Caco-2 (cell line): ENCODE data around the gene HIKESHI. TPM values are rescaled to one million over a fixed set of nuclear protein-coding genes. Genes with fewer than 3 reads are reported as not detected.

Experiments used
- BruUV-seq: library from RNA; stranded (reverse); fragments of 400-500 nt; replicated peaks from 2 replicates; lab custom pipeline; 2021; lab: Mats Ljungman, UMichigan
- CTCF ChIA-PET: fragments of 300-600 bp; sonication (Branson Sonifier 250); formaldehyde crosslinking; loops from one replicate; lab custom pipeline; 2022; ENCODE audit warnings: antibody characterized with exemption; lab: Charles Lee
- POLR2A ChIA-PET: fragments of 300-600 bp; sonication (Branson Sonifier 250); formaldehyde crosslinking; loops from one replicate; lab custom pipeline; 2022; ENCODE audit warnings: antibody characterized with exemption; lab: Charles Lee
- DNase-seq, 2 experiments: peaks; one replicate each; pipeline versions ENCODE4 v3.0.0 to v3.0.0-alpha.2; 2020 to 2022
- H3K27me3 ChIP-seq: replicated peaks from 2 replicates; pipeline ENCODE4 v1.6.0; 2011; ENCODE audit warnings: low read length; ENCODE audit not compliant: control insufficient read depth, insufficient read depth
- H3K36me3 ChIP-seq: 2 replicates; pipeline ENCODE4 v1.5.1; 2011; ENCODE audit warnings: low read length; ENCODE audit not compliant: control insufficient read depth, insufficient read depth
- H3K4me1 ChIP-seq: fragments of 250-450 bp; sonication (Bioruptor Pico); 2 replicates; pipeline ENCODE4 v1.5.1; 2020; ENCODE audit warnings: mild to moderate bottlenecking
- H3K4me3 ChIP-seq: 2 replicates; pipeline ENCODE4 v1.5.1; 2011; ENCODE audit warnings: low read depth, mild to moderate bottlenecking, control low read depth, low read length
- H3K9me3 ChIP-seq: fragments of 250-450 bp; sonication (Bioruptor Pico); 2 replicates; pipeline ENCODE4 v1.5.1; 2020; ENCODE audit warnings: mild to moderate bottlenecking, moderate library complexity
- H3K27ac Mint-ChIP-seq: one replicate; pipeline ENCODE4 v1.8.0; 2022; ENCODE audit warnings: mixed read lengths; ENCODE audit not compliant: unreplicated experiment
- H3K27me3 Mint-ChIP-seq: one replicate; pipeline ENCODE4 v1.8.0; 2022; ENCODE audit warnings: mixed read lengths; ENCODE audit not compliant: insufficient read depth, unreplicated experiment
- H3K36me3 Mint-ChIP-seq: one replicate; pipeline ENCODE4 v1.8.0; 2022; ENCODE audit warnings: mild to moderate bottlenecking, mixed read lengths; ENCODE audit not compliant: insufficient read depth, unreplicated experiment
- H3K4me1 Mint-ChIP-seq: one replicate; pipeline ENCODE4 v1.8.0; 2022; ENCODE audit warnings: low read depth, mixed read lengths; ENCODE audit not compliant: unreplicated experiment
- H3K4me3 Mint-ChIP-seq: one replicate; pipeline ENCODE4 v1.8.0; 2022; ENCODE audit warnings: mild to moderate bottlenecking, moderate library complexity, mixed read lengths; ENCODE audit not compliant: unreplicated experiment
- H3K9me3 Mint-ChIP-seq: one replicate; pipeline ENCODE4 v1.8.0; 2022; ENCODE audit warnings: mixed read lengths; ENCODE audit not compliant: unreplicated experiment
- intact Hi-C: fragments of 100-400 bp; cut with micrococcal nuclease; formaldehyde crosslinking; loops from one replicate; pipeline ENCODE4 v1.10.0; 2022; ENCODE audit not compliant: unreplicated experiment
- total RNA-seq: library from RNA; stranded (reverse); gene quantifications from 2 replicates; pipeline ENCODE4 v1.2.3, GENCODE V29; 2022
- TF ChIP-seq, protein P1 (sequence below), 2 experiments: fragments of 200-600 bp in 1 of 2; IDR thresholded peaks; 1 replicate in 1 of 2; 2 replicates in 1 of 2; pipeline versions ENCODE4 v1.5.1 to v1.8.0; 2011 to 2022; ENCODE audit warnings: antibody characterized with exemption in 1 of 2, control low read depth in 1 of 2, inconsistent platforms in 1 of 2, low read depth in 1 of 2, low read length in 1 of 2, mild to moderate bottlenecking in 1 of 2, moderate library complexity in 1 of 2; ENCODE audit not compliant: insufficient read depth in 1 of 2, severe bottlenecking in 1 of 2, unreplicated experiment in 1 of 2

The HIKESHI gene
- total RNA-seq, 1 experiment from 2014 or later: 82.0 TPM

DNA sequence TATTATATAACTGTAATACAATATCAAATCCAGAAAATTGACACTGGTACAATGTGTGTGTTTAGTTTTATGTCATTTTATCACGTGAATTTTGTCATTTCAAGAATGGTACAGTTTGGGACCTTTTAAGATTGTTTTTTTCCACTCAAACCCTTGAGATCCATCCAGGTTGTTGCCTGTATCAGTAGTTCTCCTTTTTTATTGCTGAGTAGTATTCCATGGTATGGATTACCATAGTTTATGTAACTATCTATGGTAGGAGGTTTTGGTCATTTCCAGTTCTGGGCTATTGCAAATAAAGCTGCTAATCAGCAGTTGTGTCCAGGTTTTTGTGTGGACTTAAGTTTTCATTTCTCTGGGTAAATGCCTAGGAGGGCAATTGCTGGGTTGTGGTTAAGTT lies 32.4 kb upstream of the HIKESHI start:
- no peak overlapping the region for H3K4me3 Mint-ChIP-seq
- H3K36me3 ChIP-seq: no peaks in the 10 kb centered on the region
- H3K36me3 Mint-ChIP-seq: peaks cover 75% of the 10 kb centered on the region
- intact Hi-C loops: no loop called here
- no peaks in the 10 kb centered on the region for H3K27me3 ChIP-seq
- no peak for DNase-seq
- no peaks in the 10 kb centered on the region for H3K9me3 Mint-ChIP-seq
- no peaks in the 10 kb centered on the region for H3K4me1 ChIP-seq
- POLR2A ChIA-PET: no interaction called here
- no peak overlapping the region for H3K27ac Mint-ChIP-seq
- BruUV-seq: no TSS peak
- no peak overlapping the region for H3K4me3 ChIP-seq
- H3K27me3 Mint-ChIP-seq: no peaks in the 10 kb centered on the region
- CTCF ChIA-PET: no interaction called here
- TF ChIP-seq, protein P1, sequence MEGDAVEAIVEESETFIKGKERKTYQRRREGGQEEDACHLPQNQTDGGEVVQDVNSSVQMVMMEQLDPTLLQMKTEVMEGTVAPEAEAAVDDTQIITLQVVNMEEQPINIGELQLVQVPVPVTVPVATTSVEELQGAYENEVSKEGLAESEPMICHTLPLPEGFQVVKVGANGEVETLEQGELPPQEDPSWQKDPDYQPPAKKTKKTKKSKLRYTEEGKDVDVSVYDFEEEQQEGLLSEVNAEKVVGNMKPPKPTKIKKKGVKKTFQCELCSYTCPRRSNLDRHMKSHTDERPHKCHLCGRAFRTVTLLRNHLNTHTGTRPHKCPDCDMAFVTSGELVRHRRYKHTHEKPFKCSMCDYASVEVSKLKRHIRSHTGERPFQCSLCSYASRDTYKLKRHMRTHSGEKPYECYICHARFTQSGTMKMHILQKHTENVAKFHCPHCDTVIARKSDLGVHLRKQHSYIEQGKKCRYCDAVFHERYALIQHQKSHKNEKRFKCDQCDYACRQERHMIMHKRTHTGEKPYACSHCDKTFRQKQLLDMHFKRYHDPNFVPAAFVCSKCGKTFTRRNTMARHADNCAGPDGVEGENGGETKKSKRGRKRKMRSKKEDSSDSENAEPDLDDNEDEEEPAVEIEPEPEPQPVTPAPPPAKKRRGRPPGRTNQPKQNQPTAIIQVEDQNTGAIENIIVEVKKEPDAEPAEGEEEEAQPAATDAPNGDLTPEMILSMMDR (IDR thresholded peaks at IDR 0.05; ENCODE audit: insufficient read depth in 1 of 2, low read depth in 1 of 2, low read length in 1 of 2, severe bottlenecking in 1 of 2, unreplicated experiment in 1 of 2): no peak
- H3K4me1 Mint-ChIP-seq: peaks cover 4% of the 10 kb centered on the region
- no peaks in the 10 kb centered on the region for H3K9me3 ChIP-seq

DNA sequence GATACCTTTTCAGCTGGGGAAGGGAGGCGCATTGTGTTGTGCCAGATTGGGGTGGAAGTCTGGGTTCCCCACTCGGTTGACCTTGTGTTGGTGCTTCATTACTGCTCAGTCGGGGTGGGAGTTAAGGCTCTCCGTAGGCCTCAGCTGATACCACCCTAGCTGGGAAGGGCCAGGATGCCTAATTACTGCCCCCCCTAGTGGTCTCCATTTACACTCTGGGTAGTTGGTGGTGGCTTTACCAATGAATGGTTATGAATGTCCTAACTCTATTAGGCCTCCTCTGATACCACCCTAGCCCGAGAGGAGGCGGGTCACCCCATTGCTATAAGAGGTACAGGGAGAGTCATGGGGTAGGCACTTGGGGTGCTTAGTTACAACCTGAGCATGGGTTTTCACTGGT lies 27.5 kb upstream of the HIKESHI start:
- H3K36me3 Mint-ChIP-seq: peaks cover 91% of the 10 kb centered on the region
- TF ChIP-seq, protein P1 (IDR thresholded peaks at IDR 0.05; ENCODE audit: insufficient read depth in 1 of 2, low read depth in 1 of 2, low read length in 1 of 2, severe bottlenecking in 1 of 2, unreplicated experiment in 1 of 2): peak; percentile 46 to 54
- Histone ChIP-seq H3K4me1 (no peaks in the 10 kb centered on the region), H3K4me3 (no peak overlapping the region), H3K27me3 (no peaks in the 10 kb centered on the region), H3K9me3 (no peaks in the 10 kb centered on the region), H3K36me3 (no peaks in the 10 kb centered on the region)
- no peak overlapping the region for H3K27ac Mint-ChIP-seq
- no peak overlapping the region for H3K4me3 Mint-ChIP-seq
- peaks cover 10% of the 10 kb centered on the region for H3K4me1 Mint-ChIP-seq
- no peaks in the 10 kb centered on the region for H3K9me3 Mint-ChIP-seq
- POLR2A ChIA-PET: no interaction called here
- H3K27me3 Mint-ChIP-seq: no peaks in the 10 kb centered on the region
- peak in 1 of 2 experiments; percentile 57 for DNase-seq
- BruUV-seq: no TSS peak
- CTCF ChIA-PET: interaction anchor here (0.6 kb wide), 1 partner anchor 116 kb away, joined by 3 read pairs; no protein-coding TSS in a partner anchor
- intact Hi-C loops: loop anchor here (1.0 kb wide), 1 partner anchor 29 kb away; no protein-coding TSS in a partner anchor

DNA sequence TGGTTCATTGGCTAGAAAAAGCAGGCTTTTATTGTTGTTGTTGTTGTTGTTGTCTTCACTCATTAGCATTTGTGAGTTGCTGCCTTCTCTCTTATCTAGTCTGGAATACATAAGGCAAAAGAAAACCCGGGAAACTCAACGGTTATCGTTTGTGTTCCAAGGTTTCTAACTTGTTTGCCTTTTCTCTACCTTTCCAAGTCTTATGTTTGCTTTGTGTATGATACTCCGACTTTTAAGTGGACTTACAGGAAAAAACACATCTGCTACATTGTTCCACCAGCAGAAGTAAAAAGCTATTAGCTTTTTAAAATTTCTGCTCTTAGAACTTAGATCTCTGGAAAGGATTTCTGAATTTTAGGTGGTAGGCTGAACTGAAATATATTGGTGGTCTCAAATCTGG lies 27.0 kb upstream of the HIKESHI start:
- H3K27ac Mint-ChIP-seq: no peak overlapping the region
- no peak for DNase-seq
- Histone ChIP-seq H3K4me3 (no peak overlapping the region), H3K4me1 (no peaks in the 10 kb centered on the region), H3K36me3 (no peaks in the 10 kb centered on the region), H3K27me3 (no peaks in the 10 kb centered on the region), H3K9me3 (no peaks in the 10 kb centered on the region)
- no TSS peak for BruUV-seq
- TF ChIP-seq, protein P1 (IDR thresholded peaks at IDR 0.05; ENCODE audit: insufficient read depth in 1 of 2, low read depth in 1 of 2, low read length in 1 of 2, severe bottlenecking in 1 of 2, unreplicated experiment in 1 of 2): no peak
- ChIA-PET POLR2A (interaction anchor here (0.6 kb wide), 1 partner anchor 45 kb away, joined by 5 read pairs; no protein-coding TSS in a partner anchor), CTCF (interaction anchor here (0.6 kb wide), 1 partner anchor 10 kb away, joined by 3 read pairs; no protein-coding TSS in a partner anchor)
- no peaks in the 10 kb centered on the region for H3K9me3 Mint-ChIP-seq
- H3K27me3 Mint-ChIP-seq: no peaks in the 10 kb centered on the region
- H3K4me1 Mint-ChIP-seq: peaks cover 10% of the 10 kb centered on the region
- peaks cover 91% of the 10 kb centered on the region for H3K36me3 Mint-ChIP-seq
- H3K4me3 Mint-ChIP-seq: no peak overlapping the region
- intact Hi-C loops: loop anchor here (1.0 kb wide), 1 partner anchor 30 kb away; no protein-coding TSS in a partner anchor
